CD14-positive monocyte (primary cell): ENCODE results near the gene MCU. TPM values are rescaled to one million over a fixed set of nuclear protein-coding genes. Genes with fewer than 3 reads are reported as not detected.

Experiments
- DNase-seq, 3 donors: peaks; one replicate each; pipeline ENCODE4 v3.0.0-alpha.2; 2011 to 2022
- H2AFZ ChIP-seq: 2 replicates; pipeline ENCODE4 v1.6.0; 2012; ENCODE audit warnings: mild to moderate bottlenecking, low read depth, low read length, inconsistent platforms; ENCODE audit not compliant: insufficient read depth, poor library complexity, severe bottlenecking
- H3K27ac ChIP-seq, 2 donors: 1 replicate in 1 of 2; 2 replicates in 1 of 2; pipeline ENCODE4 v1.5.1; 2012 to 2013; ENCODE audit warnings: low read length in 2 of 2, control low read depth in 1 of 2, inconsistent platforms in 1 of 2, low read depth in 1 of 2, mild to moderate bottlenecking in 1 of 2
- H3K27me3 ChIP-seq, 2 donors: one replicate each; pipeline versions ENCODE4 v1.6.0 to v1.6.1; 2011 to 2013; ENCODE audit warnings: low read length in 2 of 2; ENCODE audit not compliant: control insufficient read depth in 2 of 2, insufficient read depth in 2 of 2
- H3K36me3 ChIP-seq, 2 donors: replicated peaks in 1 of 2; 1 replicate in 1 of 2; 2 replicates in 1 of 2; pipeline versions ENCODE4 v1.5.1 to v1.6.1; 2012 to 2013; ENCODE audit warnings: low read length in 2 of 2, control low read depth in 1 of 2, inconsistent platforms in 1 of 2, mild to moderate bottlenecking in 1 of 2; ENCODE audit not compliant: insufficient read depth in 2 of 2, control insufficient read depth in 1 of 2
- H3K4me1 ChIP-seq, 2 donors: 1 replicate in 1 of 2; 2 replicates in 1 of 2; pipeline versions ENCODE4 v1.5.1 to v1.6.1; 2012 to 2013; ENCODE audit warnings: low read length in 2 of 2, control low read depth in 1 of 2, inconsistent platforms in 1 of 2, mild to moderate bottlenecking in 1 of 2, moderate library complexity in 1 of 2; ENCODE audit not compliant: insufficient read depth in 2 of 2, control insufficient read depth in 1 of 2
- H3K4me2 ChIP-seq: replicated peaks from 2 replicates; pipeline ENCODE3; 2012; ENCODE audit warnings: low read length, moderate library complexity, mild to moderate bottlenecking; ENCODE audit not compliant: poor library complexity, severe bottlenecking; ENCODE audit errors: extremely low read depth
- H3K4me3 ChIP-seq, 3 experiments: fragments of 200-600 bp in 1 of 3; sonication (generic) in 1 of 3; replicated peaks in 1 of 3; 1 replicate in 2 of 3; 2 replicates in 1 of 3; pipeline ENCODE4 v1.5.1; 2011 to 2013; ENCODE audit warnings: low read length in 3 of 3, mild to moderate bottlenecking in 3 of 3, control low read depth in 2 of 3, low read depth in 2 of 3, inconsistent platforms in 1 of 3, moderate library complexity in 1 of 3
- H3K79me2 ChIP-seq: 2 replicates; pipeline ENCODE4 v1.6.0; 2012; ENCODE audit warnings: mild to moderate bottlenecking, control low read depth, inconsistent platforms, low read length, moderate library complexity; ENCODE audit not compliant: insufficient read depth
- H3K9ac ChIP-seq: 2 replicates; pipeline ENCODE4 v1.6.0; 2017; ENCODE audit warnings: low read length, mild to moderate bottlenecking; ENCODE audit not compliant: insufficient read depth, poor library complexity, severe bottlenecking
- H3K9me3 ChIP-seq, 2 donors: replicated peaks in 1 of 2; 1 replicate in 1 of 2; 2 replicates in 1 of 2; pipeline versions ENCODE4 v1.5.1 to v1.6.1; 2012 to 2013; ENCODE audit warnings: low read length in 2 of 2, control low read depth in 1 of 2; ENCODE audit not compliant: control insufficient read depth in 1 of 2, insufficient read depth in 1 of 2
- H4K20me1 ChIP-seq: 2 replicates; pipeline ENCODE4 v1.6.0; 2012; ENCODE audit warnings: mild to moderate bottlenecking, low read length, control low read depth, moderate library complexity; ENCODE audit not compliant: insufficient read depth
- H3K27ac Mint-ChIP-seq, 7 donors: one replicate each; pipeline ENCODE4 v1.8.0; 2020; ENCODE audit warnings: mild to moderate bottlenecking in 7 of 7, mixed read lengths in 7 of 7, moderate library complexity in 6 of 7, inconsistent platforms in 2 of 7
- H3K27me3 Mint-ChIP-seq, 3 donors: one replicate each; pipeline ENCODE4 v1.8.0; 2021 to 2022; ENCODE audit warnings: low read depth in 3 of 3, mild to moderate bottlenecking in 3 of 3, mixed read lengths in 3 of 3, moderate library complexity in 3 of 3, inconsistent platforms in 1 of 3
- H3K36me3 Mint-ChIP-seq, 2 donors: one replicate each; pipeline ENCODE4 v1.8.0; 2020; ENCODE audit warnings: mixed read lengths in 2 of 2, inconsistent platforms in 1 of 2, mild to moderate bottlenecking in 1 of 2
- H3K4me1 Mint-ChIP-seq: one replicate; pipeline ENCODE4 v1.8.0; 2020; ENCODE audit warnings: mild to moderate bottlenecking, mixed read lengths
- H3K4me3 Mint-ChIP-seq, 2 donors: one replicate each; pipeline ENCODE4 v1.8.0; 2020; ENCODE audit warnings: mild to moderate bottlenecking in 2 of 2, mixed read lengths in 2 of 2, moderate library complexity in 1 of 2
- H3K9me3 Mint-ChIP-seq, 7 donors: one replicate each; pipeline ENCODE4 v1.8.0; 2020 to 2022; ENCODE audit warnings: mixed read lengths in 7 of 7, mild to moderate bottlenecking in 6 of 7, moderate library complexity in 6 of 7, inconsistent platforms in 2 of 7
- CTCF ChIP-seq: fragments of 200-600 bp; IDR thresholded peaks from one replicate; pipeline ENCODE4 v1.8.0; 2022; ENCODE audit warnings: antibody characterized with exemption, mild to moderate bottlenecking
- WGBS: methylation state at CpG from one replicate; pipeline ENCODE4 v1.1.5; 2013; ENCODE audit warnings: missing lambda C conversion rate; ENCODE audit not compliant: insufficient coverage; 5-methylcytosine and 5-hydroxymethylcytosine counted together
- intact Hi-C, 2 donors: fragments of 100-400 bp; cut with micrococcal nuclease; formaldehyde crosslinking; loops; one replicate each; pipeline versions ENCODE4 v1.15.0 to v1.15.1; 2023
- polyA plus RNA-seq, 3 donors: library from polyadenylated mRNA; depleted of rRNA in 1 of 3; unstranded in 2 of 3; stranded (reverse) in 1 of 3; fragments of 300-500 nt in 2 of 3; fragments of >200 nt in 1 of 3; fragmentation: Illumina TruSeq in 2 of 3; gene quantifications; 1 replicate in 2 of 3; 2 replicates in 1 of 3; pipeline ENCODE4 v1.2.3, GENCODE V29; 2012 to 2021

Gene MCU
- polyA plus RNA-seq, 3 donors: 11.7 to 23.1 (median 16.5) TPM

GRCh38 chr10:72904806-72905205 lies 212.9 kb downstream of the MCU start:
- H2AFZ ChIP-seq: peak overlapping the region; percentile 53
- no peak overlapping the region for H3K27ac ChIP-seq
- peaks cover 0 to 4% (median 1%) of the 10 kb centered on the region in 3 donors for H3K27me3 Mint-ChIP-seq
- DNase-seq: no peak
- H4K20me1 ChIP-seq: no peaks in the 10 kb centered on the region
- no peaks in the 10 kb centered on the region for H3K36me3 ChIP-seq
- H3K4me1 ChIP-seq: peaks cover 13 to 14% of the 10 kb centered on the region in 2 donors
- H3K4me2 ChIP-seq: no peak overlapping the region
- no peaks in the 10 kb centered on the region for H3K79me2 ChIP-seq
- no peak overlapping the region for H3K4me3 Mint-ChIP-seq
- no peaks in the 10 kb centered on the region for H3K27me3 ChIP-seq
- peaks cover 0 to 2% (median 0%) of the 10 kb centered on the region in 7 donors for H3K9me3 Mint-ChIP-seq
- H3K27ac Mint-ChIP-seq: peak overlapping the region in 4 of 7 donors; percentile 12 to 79 (median 53)
- intact Hi-C loops: no loop called here
- no peak overlapping the region for H3K4me3 ChIP-seq
- no peak overlapping the region for H3K9ac ChIP-seq
- no peak for TF ChIP-seq CTCF
- H3K36me3 Mint-ChIP-seq: no peaks in the 10 kb centered on the region
- peaks cover 27% of the 10 kb centered on the region for H3K4me1 Mint-ChIP-seq
- no peaks in the 10 kb centered on the region for H3K9me3 ChIP-seq
- 100% methylated on average over 2 of the region's 3 CpGs for WGBS

GRCh38 chr10:72906446-72906845 lies 214.5 kb downstream of the MCU start:
- Histone ChIP-seq H3K4me1 (peaks cover 13 to 14% of the 10 kb centered on the region in 2 donors), H3K36me3 (no peaks in the 10 kb centered on the region), H3K4me2 (no peak overlapping the region), H2AFZ (no peak overlapping the region), H4K20me1 (no peaks in the 10 kb centered on the region), H3K9ac (no peak overlapping the region), H3K4me3 (no peak overlapping the region), H3K27ac (no peak overlapping the region), H3K79me2 (no peaks in the 10 kb centered on the region), H3K9me3 (no peaks in the 10 kb centered on the region), H3K27me3 (no peaks in the 10 kb centered on the region)
- Mint-ChIP-seq H3K4me3 (no peak overlapping the region), H3K4me1 (peaks cover 27% of the 10 kb centered on the region), H3K27ac (peak overlapping the region in 1 of 7 donors; percentile 2), H3K27me3 (peaks cover 0 to 4% (median 1%) of the 10 kb centered on the region in 3 donors), H3K36me3 (no peaks in the 10 kb centered on the region), H3K9me3 (peaks cover 0 to 2% (median 0%) of the 10 kb centered on the region in 7 donors)
- WGBS: 70% methylated on average over 6 of the region's 6 CpGs
- TF ChIP-seq CTCF: no peak
- DNase-seq: no peak
- intact Hi-C loops: no loop called here
